Activated naive CD4-positive, alpha-beta T cell treated with anti-CD3 and anti-CD28 coated beads for 36 hours (primary cell): ENCODE results near the gene BST2. TPM values are rescaled to one million over a fixed set of nuclear protein-coding genes. Genes with fewer than 3 reads are reported as not detected.

ENCODE experiments used
- CTCF ChIA-PET: fragments of 350-600 bp; sonication (Branson Sonifier 250); formaldehyde crosslinking; loops from one replicate; lab custom pipeline; 2021; ENCODE audit warnings: antibody characterized with exemption; lab: Charles Lee
- DNase-seq: peaks from one replicate; pipeline ENCODE4 v3.0.0-alpha.2; 2020
- H3K27ac Mint-ChIP-seq: one replicate; pipeline ENCODE4 v1.8.0; 2021; ENCODE audit warnings: mild to moderate bottlenecking, mixed read lengths
- H3K27me3 Mint-ChIP-seq: one replicate; pipeline ENCODE4 v1.8.0; 2021; ENCODE audit warnings: low read depth, mixed read lengths
- H3K36me3 Mint-ChIP-seq: one replicate; pipeline ENCODE4 v1.8.0; 2021; ENCODE audit warnings: low read depth, mixed read lengths
- H3K4me1 Mint-ChIP-seq: one replicate; pipeline ENCODE4 v1.8.0; 2021; ENCODE audit warnings: low read depth, mixed read lengths
- H3K4me3 Mint-ChIP-seq: one replicate; pipeline ENCODE4 v1.8.0; 2021; ENCODE audit warnings: mild to moderate bottlenecking, moderate library complexity, mixed read lengths
- H3K9me3 Mint-ChIP-seq: one replicate; pipeline ENCODE4 v1.8.0; 2021; ENCODE audit warnings: mixed read lengths
- intact Hi-C: fragments of 100-400 bp; cut with micrococcal nuclease; formaldehyde crosslinking; loops from one replicate; pipeline ENCODE4 v1.15.1; 2023
- total RNA-seq, 2 experiments: library from RNA; stranded (reverse); gene quantifications; one replicate each; pipeline ENCODE4 v1.2.3, GENCODE V29; 2021

The BST2 gene
- total RNA-seq, 2 experiments from 2014 or later, result 117 to 121 TPM

DNA sequence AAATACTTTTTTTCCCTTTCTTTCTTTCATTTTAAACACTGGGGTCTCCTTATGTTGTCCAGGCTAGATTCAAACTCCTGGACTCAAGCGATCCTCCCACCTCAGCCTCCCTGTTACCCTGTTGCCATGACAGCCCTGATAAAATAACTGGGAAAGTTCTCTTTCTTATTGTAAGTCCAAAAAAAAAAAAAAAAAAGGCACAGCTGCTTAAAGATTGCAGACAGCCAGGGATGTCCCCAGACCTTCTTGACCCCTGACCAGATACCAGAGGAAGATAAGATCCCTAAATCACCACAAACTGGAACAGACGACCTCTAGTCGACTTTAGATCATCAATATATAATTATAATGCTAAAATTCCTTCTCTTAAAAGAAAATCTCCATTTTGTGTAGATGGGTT lies 13.3 kb upstream of the BST2 start:
- H3K27ac Mint-ChIP-seq, result peak overlapping the region; percentile 87
- H3K4me3 Mint-ChIP-seq, result peak overlapping the region; percentile 87
- peaks cover 7% of the 10 kb centered on the region for H3K36me3 Mint-ChIP-seq
- CTCF ChIA-PET, result interaction anchor here (1.1 to 1.7 kb wide), 2 partner anchors 12 to 16 kb away, joined by 3 to 4 read pairs; no protein-coding TSS in a partner anchor
- H3K27me3 Mint-ChIP-seq, result no peaks in the 10 kb centered on the region
- intact Hi-C loops, result loop anchor here (1.0 kb wide), 5 partner anchors 13 to 151 kb away; partner anchors contain the start of genes BABAM1, BST2, DDA1 and GTPBP3
- H3K9me3 Mint-ChIP-seq, result no peaks in the 10 kb centered on the region
- DNase-seq, result no peak
- H3K4me1 Mint-ChIP-seq, result peaks cover 14% of the 10 kb centered on the region

DNA sequence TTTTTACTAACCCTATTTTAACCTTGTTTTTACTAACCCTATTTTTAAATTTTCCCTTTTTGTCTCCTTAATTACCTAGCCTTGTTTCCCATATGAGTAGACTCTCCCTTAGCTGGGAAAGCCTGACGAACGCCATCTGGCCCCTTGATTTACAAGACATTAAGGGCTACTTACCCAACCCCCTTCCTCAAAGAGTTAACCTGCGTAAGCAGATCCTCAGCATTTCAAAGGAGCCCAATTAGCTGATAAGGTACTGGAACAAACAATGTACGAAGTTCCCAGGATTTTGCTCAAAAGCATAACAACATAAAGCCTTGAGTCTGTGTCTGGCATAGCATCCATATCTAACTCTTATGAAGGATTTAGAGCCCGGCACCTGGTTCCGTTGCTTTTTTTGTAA lies 9.7 kb upstream of the BST2 start:
- H3K27ac Mint-ChIP-seq, result no peak overlapping the region
- H3K4me1 Mint-ChIP-seq, result peaks cover 14% of the 10 kb centered on the region
- peaks cover 16% of the 10 kb centered on the region for H3K36me3 Mint-ChIP-seq
- H3K4me3 Mint-ChIP-seq, result no peak overlapping the region
- no peak for DNase-seq
- no peaks in the 10 kb centered on the region for H3K9me3 Mint-ChIP-seq
- no peaks in the 10 kb centered on the region for H3K27me3 Mint-ChIP-seq
- intact Hi-C loops, result no loop called here
- CTCF ChIA-PET, result no interaction called here

GRCh38 chr19:17414097-17414496 lies 8.7 kb upstream of the BST2 start:
- H3K9me3 Mint-ChIP-seq, result no peaks in the 10 kb centered on the region
- H3K27ac Mint-ChIP-seq, result no peak overlapping the region
- CTCF ChIA-PET, result no interaction called here
- DNase-seq, result no peak
- no peaks in the 10 kb centered on the region for H3K27me3 Mint-ChIP-seq
- H3K4me1 Mint-ChIP-seq, result peaks cover 11% of the 10 kb centered on the region
- no peak overlapping the region for H3K4me3 Mint-ChIP-seq
- intact Hi-C loops, result no loop called here
- peaks cover 16% of the 10 kb centered on the region for H3K36me3 Mint-ChIP-seq

DNA sequence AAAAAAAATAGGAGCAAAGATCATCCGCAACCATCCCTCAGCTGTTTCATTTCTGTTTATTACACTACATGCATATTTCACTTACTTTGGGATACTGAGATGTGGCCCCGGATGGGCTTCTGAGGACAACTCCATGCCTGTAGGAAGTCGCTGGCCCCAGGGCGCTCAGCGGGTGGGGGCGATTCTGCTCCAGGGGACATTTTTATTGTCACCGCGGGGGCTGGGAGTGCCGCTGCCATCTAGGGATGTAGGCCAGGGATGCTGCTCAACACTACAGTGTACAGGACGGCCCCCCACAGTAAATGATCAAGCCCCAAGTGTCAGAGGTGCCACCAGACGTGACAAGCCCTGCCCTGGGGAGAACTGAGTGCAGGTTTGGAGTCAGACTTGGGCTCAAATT lies 6.4 kb upstream of the BST2 start:
- Mint-ChIP-seq H3K36me3 (peaks cover 17% of the 10 kb centered on the region), H3K4me1 (peaks cover 18% of the 10 kb centered on the region), H3K4me3 (no peak overlapping the region), H3K27me3 (no peaks in the 10 kb centered on the region), H3K9me3 (no peaks in the 10 kb centered on the region), H3K27ac (no peak overlapping the region)
- DNase-seq, result no peak
- CTCF ChIA-PET, result no interaction called here
- intact Hi-C loops, result no loop called here

- CTCF ChIA-PET, result interaction anchor here (0.9 kb wide), 1 partner anchor 17 kb away, joined by 3 read pairs; no protein-coding TSS in a partner anchor
- intact Hi-C loops, result loop anchor here (10.0 kb wide), 1 partner anchor 335 kb away; the partner anchor contains the start of genes HAUS8 and MYO9B
- H3K4me3 Mint-ChIP-seq, result no peak overlapping the region
Measured at GRCh38 chr19:17409990-17410389, 4.6 kb upstream of the BST2 start.

GRCh38 chr19:17406887-17407196 lies 1.4 kb upstream of the BST2 start:
- peaks cover 25% of the 10 kb centered on the region for H3K36me3 Mint-ChIP-seq
- no peak for DNase-seq
- CTCF ChIA-PET, result interaction anchor here (1.2 to 1.4 kb wide), 3 partner anchors 11 to 17 kb away, joined by 3 to 4 read pairs (median 4); partner anchors contain the start of gene MVB12A
- H3K4me1 Mint-ChIP-seq, result peaks cover 31% of the 10 kb centered on the region
- H3K9me3 Mint-ChIP-seq, result no peaks in the 10 kb centered on the region
- H3K27ac Mint-ChIP-seq, result peak overlapping the region; percentile 94
- H3K4me3 Mint-ChIP-seq, result peak overlapping the region; percentile 80
- intact Hi-C loops, result loop anchor here (10.0 kb wide), 1 partner anchor 332 kb away; the partner anchor contains the start of genes HAUS8 and MYO9B
- no peaks in the 10 kb centered on the region for H3K27me3 Mint-ChIP-seq

More at GRCh38 chr19:17409990-17410389, 4.6 kb upstream of the BST2 start:
- H3K36me3 Mint-ChIP-seq, result peaks cover 24% of the 10 kb centered on the region
- peaks cover 19% of the 10 kb centered on the region for H3K4me1 Mint-ChIP-seq
- H3K27ac Mint-ChIP-seq, result no peak overlapping the region
- H3K9me3 Mint-ChIP-seq, result no peaks in the 10 kb centered on the region
- no peaks in the 10 kb centered on the region for H3K27me3 Mint-ChIP-seq
- DNase-seq, result no peak

DNA sequence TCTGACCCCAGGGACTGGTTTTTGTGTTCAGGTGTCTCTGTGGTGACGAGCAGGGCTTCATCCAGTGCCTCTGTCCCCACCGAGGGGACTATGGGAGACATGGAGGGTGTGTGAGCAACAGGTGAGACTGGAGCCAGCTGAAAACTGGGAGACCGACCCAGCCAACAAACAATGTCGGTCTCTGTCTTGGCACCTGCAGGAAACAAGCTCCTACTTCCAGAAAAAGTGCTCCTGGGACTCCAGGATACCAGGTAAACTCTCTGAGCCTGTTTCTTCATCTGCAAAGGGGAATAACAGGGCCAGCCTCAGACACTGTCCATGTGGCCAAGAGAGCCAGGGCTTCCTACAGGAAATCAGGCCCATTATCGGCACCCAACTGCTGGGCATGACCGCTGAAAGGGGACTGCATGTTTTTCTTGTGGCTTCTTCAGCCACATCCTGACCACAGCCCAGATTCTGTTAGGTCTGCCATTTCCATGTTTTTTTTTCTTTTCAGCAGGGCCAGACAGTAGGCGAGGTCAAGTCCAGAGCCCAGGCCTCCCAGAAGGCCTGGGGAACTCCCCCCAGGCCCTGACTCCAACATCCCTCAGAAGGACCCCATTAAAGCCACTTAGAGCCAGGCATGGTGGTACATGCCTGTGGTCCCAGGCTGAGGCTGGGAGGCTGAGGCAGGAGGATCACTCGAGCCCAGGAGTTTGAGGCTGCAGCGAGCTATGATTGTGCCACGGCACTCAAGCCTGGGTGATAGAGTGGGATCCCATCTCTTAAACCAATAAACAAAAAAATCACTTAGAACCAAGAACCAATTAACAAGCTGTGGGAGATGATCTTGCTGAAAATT lies 836 bp upstream of the BST2 start:
- Mint-ChIP-seq H3K27me3 (no peaks in the 10 kb centered on the region), H3K4me3 (peak overlapping the region; percentile 80), H3K9me3 (no peaks in the 10 kb centered on the region), H3K27ac (peak overlapping the region; percentile 94), H3K36me3 (peaks cover 28% of the 10 kb centered on the region), H3K4me1 (peaks cover 33% of the 10 kb centered on the region)
- CTCF ChIA-PET, result interaction anchor here (1.0 to 1.4 kb wide), 6 partner anchors 11 to 90 kb away, joined by 3 to 7 read pairs (median 4); partner anchors contain the start of gene MVB12A
- intact Hi-C loops, result loop anchor here (10.0 kb wide), 1 partner anchor 331 kb away; the partner anchor contains the start of genes HAUS8 and MYO9B
- no peak for DNase-seq

- intact Hi-C loops, result loop anchor here (1.0 to 10.0 kb wide), 4 partner anchors 13 to 330 kb away; partner anchors contain the start of genes HAUS8 and MYO9B
- Mint-ChIP-seq H3K27me3 (no peaks in the 10 kb centered on the region), H3K4me1 (peaks cover 32% of the 10 kb centered on the region), H3K4me3 (peak overlapping the region; percentile 80), H3K27ac (peak overlapping the region; percentile 94), H3K36me3 (peaks cover 28% of the 10 kb centered on the region), H3K9me3 (no peaks in the 10 kb centered on the region)
- peak; percentile 41 for DNase-seq
- CTCF ChIA-PET, result interaction anchor here (0.7 to 1.4 kb wide), 4 partner anchors 10 to 109 kb away, joined by 3 to 7 read pairs (median 4); partner anchors contain the start of gene CCDC194
Measured at GRCh38 chr19:17404621-17405249, 695 bp downstream of the BST2 start.

GRCh38 chr19:17404015-17404414 lies 1.4 kb downstream of the BST2 start:
- CTCF ChIA-PET, result interaction anchor here (0.6 to 1.2 kb wide), 3 partner anchors 12 to 23 kb away, joined by 3 to 5 read pairs (median 4); no protein-coding TSS in a partner anchor
- DNase-seq, result no peak

GRCh38 chr19:17402982-17403855 lies 2.2 kb downstream of the BST2 start:
- intact Hi-C loops, result loop anchor here (1.0 to 10.0 kb wide), 2 partner anchors 8 to 328 kb away; partner anchors contain the start of genes HAUS8 and MYO9B
- CTCF ChIA-PET, result interaction anchor here (0.6 to 1.2 kb wide), 5 partner anchors 11 to 22 kb away, joined by 3 to 5 read pairs (median 3); partner anchors contain the start of gene MVB12A
- Mint-ChIP-seq H3K36me3 (peaks cover 31% of the 10 kb centered on the region), H3K27me3 (no peaks in the 10 kb centered on the region), H3K9me3 (no peaks in the 10 kb centered on the region), H3K4me1 (peaks cover 29% of the 10 kb centered on the region), H3K4me3 (peak overlapping the region; percentile 80), H3K27ac (peak overlapping the region; percentile 41)
- peak; percentile 60 for DNase-seq

More at GRCh38 chr19:17404015-17404414, 1.4 kb downstream of the BST2 start:
- H3K4me1 Mint-ChIP-seq, result peaks cover 29% of the 10 kb centered on the region
- peaks cover 28% of the 10 kb centered on the region for H3K36me3 Mint-ChIP-seq
- H3K4me3 Mint-ChIP-seq, result peak overlapping the region; percentile 80
- intact Hi-C loops, result loop anchor here (10.0 kb wide), 1 partner anchor 329 kb away; the partner anchor contains the start of genes HAUS8 and MYO9B
- H3K9me3 Mint-ChIP-seq, result no peaks in the 10 kb centered on the region
- no peaks in the 10 kb centered on the region for H3K27me3 Mint-ChIP-seq
- peak overlapping the region; percentile 94 for H3K27ac Mint-ChIP-seq

- Mint-ChIP-seq H3K4me1 (peaks cover 18% of the 10 kb centered on the region), H3K27ac (peak overlapping the region; percentile 16), H3K27me3 (no peaks in the 10 kb centered on the region), H3K36me3 (peaks cover 29% of the 10 kb centered on the region), H3K4me3 (no peak overlapping the region), H3K9me3 (no peaks in the 10 kb centered on the region)
- DNase-seq, result no peak
- intact Hi-C loops, result loop anchor here (10.0 kb wide), 1 partner anchor 327 kb away; the partner anchor contains the start of genes HAUS8 and MYO9B
- CTCF ChIA-PET, result interaction anchor here (0.6 kb wide), 1 partner anchor 20 kb away, joined by 3 read pairs; no protein-coding TSS in a partner anchor
Measured at GRCh38 chr19:17401628-17402027, 3.8 kb downstream of the BST2 start.
